GM20000 (cell line): ENCODE data around the gene PRKAG2.

Experiments
- DNase-seq: peaks from one replicate; pipeline ENCODE4 v3.0.0; 2012; ENCODE audit warnings: low spot score
- CTCF ChIP-seq: IDR thresholded peaks from 2 replicates; pipeline ENCODE4 v1.5.1; 2012; ENCODE audit warnings: mild to moderate bottlenecking, control low read depth; ENCODE audit errors: extremely low read depth, missing control alignments

PRKAG2 gene

DNA sequence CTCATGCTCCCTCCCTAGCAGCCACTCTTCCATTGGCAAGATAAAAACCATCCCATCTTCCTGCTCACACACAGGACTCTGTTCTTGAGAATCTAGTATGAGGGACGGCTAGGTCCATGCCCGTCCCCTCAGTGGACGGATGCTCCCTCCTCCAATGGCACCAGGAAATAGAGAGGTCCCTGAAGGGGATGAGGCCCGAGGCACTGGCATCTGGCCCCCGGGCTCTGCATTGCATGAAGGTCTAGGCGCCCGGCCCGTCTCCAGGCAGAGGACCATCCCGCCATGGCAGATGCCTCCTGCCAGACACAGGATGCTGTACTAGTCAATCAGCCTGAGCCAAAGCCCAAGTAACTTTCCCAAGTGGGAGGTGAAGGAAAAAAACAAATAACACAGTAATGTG is 15.0 kb downstream of the PRKAG2 start:
- no peak for TF ChIP-seq CTCF
- no peak for DNase-seq

- no peak for TF ChIP-seq CTCF
- no peak for DNase-seq
Measured at GRCh38 chr7:151860771-151861170, 16.1 kb downstream of the PRKAG2 start.

DNA sequence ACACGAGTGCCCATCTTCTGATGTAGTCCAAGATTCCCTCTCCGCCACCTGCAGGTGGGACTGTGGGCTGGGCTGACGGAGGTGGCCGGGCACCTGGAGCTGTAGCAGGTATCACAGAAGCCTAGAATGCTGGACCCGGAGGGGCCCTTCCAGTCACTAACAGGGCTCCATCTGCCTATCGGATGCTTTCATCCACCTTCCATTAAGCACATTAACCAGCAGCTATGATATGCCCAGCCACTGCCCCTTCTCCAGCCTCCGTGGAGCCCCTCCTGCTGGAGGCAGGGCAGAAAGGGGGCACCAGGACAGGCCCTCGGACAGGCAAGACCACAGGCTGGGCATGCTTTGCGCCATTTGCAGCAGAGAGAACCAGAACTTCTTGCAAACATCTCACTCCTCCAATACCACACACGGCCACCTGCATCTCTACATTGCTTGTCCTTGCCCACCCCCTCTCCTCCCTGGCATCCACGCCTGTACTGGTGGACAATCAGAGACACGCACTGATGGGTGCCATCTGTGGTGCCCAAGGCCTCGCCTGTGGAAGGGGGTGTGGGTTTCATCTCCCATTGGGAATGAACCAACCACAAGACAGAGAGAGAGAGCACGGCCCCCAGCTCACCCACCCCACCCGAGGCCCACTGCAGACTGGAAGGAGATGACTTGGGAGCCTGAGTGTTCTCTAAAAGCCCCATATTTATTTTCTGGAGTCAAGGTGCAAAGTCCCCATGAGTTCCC is 16.8 kb downstream of the PRKAG2 start:
- no peak for DNase-seq

DNA sequence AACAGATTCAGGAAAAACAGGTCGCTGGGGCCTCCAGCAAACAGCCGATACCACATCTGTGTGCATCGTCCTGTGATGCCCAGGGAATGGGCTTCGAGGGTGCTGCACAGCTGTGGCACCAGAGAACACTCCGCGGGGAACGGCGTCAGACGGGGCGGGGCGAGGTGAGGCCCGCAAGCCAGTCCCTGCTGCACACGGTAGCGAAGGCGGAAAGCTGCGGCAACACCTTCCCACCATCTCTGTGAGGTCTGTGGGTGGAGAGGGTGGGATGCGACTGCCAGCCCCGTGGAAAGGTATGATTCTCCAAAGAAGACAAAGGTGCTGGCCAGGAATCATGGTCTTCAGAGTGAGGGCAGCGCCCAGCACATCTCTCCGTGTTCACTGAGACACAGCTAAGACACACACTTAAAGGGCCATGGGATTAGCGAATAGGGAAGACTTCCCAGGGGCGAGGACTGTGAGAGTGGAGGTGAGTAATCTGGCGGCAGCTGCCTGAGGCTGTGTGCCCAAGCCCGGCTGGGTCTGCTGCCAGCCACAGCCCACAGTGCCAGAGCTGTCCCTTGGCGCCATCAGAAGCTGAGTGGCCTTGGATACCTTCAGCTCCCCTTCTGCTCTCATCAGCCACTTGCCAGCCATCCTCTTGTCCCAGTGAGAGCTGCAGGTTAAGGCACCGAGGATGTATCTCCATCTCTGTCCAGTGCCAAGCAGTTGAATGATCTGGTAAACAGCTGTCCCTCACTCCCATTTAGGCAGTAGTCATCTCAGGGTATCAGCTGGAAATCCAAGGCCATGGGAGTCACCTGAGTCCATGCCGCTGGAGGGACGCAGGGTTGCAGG is 17.6 kb downstream of the PRKAG2 start:
- TF ChIP-seq CTCF, result no peak
- DNase-seq, result no peak

More for the DNA sequence above, 16.8 kb downstream of the PRKAG2 start:
- TF ChIP-seq CTCF, result no peak

DNA sequence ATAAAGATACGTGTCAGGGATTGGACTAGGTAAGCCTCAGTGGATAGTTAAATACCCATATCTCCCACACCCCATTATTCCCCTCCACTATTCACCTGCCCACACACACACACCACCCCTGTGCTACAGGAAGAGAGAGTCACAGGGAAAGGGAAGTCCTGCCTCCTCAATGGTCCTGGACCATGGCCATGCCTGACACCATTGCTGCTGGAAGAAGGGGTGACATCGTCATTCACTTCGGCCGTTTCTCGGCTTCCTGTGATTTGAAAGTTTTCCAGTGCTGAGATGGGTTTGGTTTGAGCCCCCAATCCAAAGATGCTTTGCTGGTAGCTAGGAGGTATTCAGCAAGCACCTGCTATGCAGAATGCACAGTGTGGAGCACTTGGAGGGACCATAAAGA is 18.5 kb downstream of the PRKAG2 start:
- TF ChIP-seq CTCF, result no peak
- no peak for DNase-seq

DNA sequence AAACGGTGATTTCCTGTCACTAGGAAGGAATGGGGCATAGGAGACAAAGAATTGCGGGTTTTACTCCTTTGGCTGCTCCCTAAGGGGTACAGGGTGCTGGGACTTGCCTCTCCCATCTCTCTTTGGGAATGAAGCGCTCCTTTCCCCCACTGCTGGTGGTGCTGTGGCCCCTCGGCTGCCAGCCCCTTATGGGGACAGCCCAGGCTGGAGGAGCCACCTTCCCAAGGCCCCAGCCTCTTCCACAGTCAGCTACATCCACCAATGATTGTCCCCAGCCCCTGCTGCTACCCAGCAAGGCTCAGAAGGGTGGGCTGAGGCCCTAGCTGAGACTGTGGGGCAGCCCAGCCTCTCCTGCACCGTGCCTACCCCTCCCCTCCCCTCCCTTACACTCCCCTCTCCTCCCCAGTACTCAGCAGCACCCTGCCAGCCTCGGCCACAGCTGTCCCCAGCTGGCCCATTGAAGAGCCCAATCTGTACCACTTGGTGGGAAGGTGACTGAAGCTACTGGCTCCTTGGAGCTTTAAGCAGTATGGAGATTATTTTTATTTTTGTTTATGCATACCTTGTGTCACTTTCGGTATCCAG is 19.0 kb downstream of the PRKAG2 start:
- DNase-seq, result no peak
- TF ChIP-seq CTCF, result no peak

GRCh38 chr7:151857412-151857811 is 19.5 kb downstream of the PRKAG2 start:
- no peak for DNase-seq
- TF ChIP-seq CTCF, result no peak
